Embryonic facial prominence (tissue), 1 donor: ENCODE data around the gene ERCC5.

Experiments used
- DNase-seq: peaks from one replicate; pipeline ENCODE4 v3.0.0-alpha.2; 2016; ENCODE audit errors: extremely low spot score

Gene ERCC5

GRCh38 chr13:102845630-102846260, at the start of gene ERCC5:
TSS of gene ERCC5 (plus strand) at chr13:102846032. CDS start at chr13:102846267, 235 bp downstream.
- DNase-seq = peak; percentile 87

- DNase-seq = peak; percentile 77
Observed at GRCh38 chr13:102798581-102799425, 47.0 kb upstream of the ERCC5 start, which contains the start of the genes BIVM and POGLUT2. TSS of gene BIVM (plus strand) at chr13:102799119. CDS start at chr13:102807268, 8,149 bp downstream. TSS of gene POGLUT2 (minus strand) at chr13:102798976. CDS start at chr13:102798670, 306 bp downstream.

- no peak for DNase-seq
Observed at GRCh38 chr13:102799426-102800144, 46.2 kb upstream of the ERCC5 start.

- DNase-seq = peak; percentile 10
Observed at GRCh38 chr13:102800145-102801041, 45.4 kb upstream of the ERCC5 start.

GRCh38 chr13:102805680-102806079, 40.2 kb upstream of the ERCC5 start:
- no peak for DNase-seq

- no peak for DNase-seq
Observed at GRCh38 chr13:102807699-102808098, 38.1 kb upstream of the ERCC5 start.

- DNase-seq = no peak
Observed at GRCh38 chr13:102812611-102813287, 33.1 kb upstream of the ERCC5 start.

GRCh38 chr13:102814025-102814607, 31.7 kb upstream of the ERCC5 start:
- DNase-seq = no peak

GRCh38 chr13:102814793-102815192, 31.0 kb upstream of the ERCC5 start:
- no peak for DNase-seq

- no peak for DNase-seq
Observed at GRCh38 chr13:102815788-102816187, 30.0 kb upstream of the ERCC5 start.

- no peak for DNase-seq
Observed at GRCh38 chr13:102816708-102817107, 29.1 kb upstream of the ERCC5 start.

- DNase-seq = no peak
Observed at GRCh38 chr13:102817241-102817640, 28.6 kb upstream of the ERCC5 start.

GRCh38 chr13:102817907-102818306, 27.9 kb upstream of the ERCC5 start:
- no peak for DNase-seq

- no peak for DNase-seq
Observed at GRCh38 chr13:102825400-102825799, 20.4 kb upstream of the ERCC5 start.

GRCh38 chr13:102825921-102826706, 19.7 kb upstream of the ERCC5 start:
- DNase-seq = no peak

- no peak for DNase-seq
Observed at GRCh38 chr13:102830646-102831045, 15.2 kb upstream of the ERCC5 start.

- DNase-seq = no peak
Observed at GRCh38 chr13:102836471-102836870, 9.4 kb upstream of the ERCC5 start.

- DNase-seq = no peak
Observed at GRCh38 chr13:102838273-102838672, 7.6 kb upstream of the ERCC5 start.

GRCh38 chr13:102838982-102839381, 6.8 kb upstream of the ERCC5 start:
- DNase-seq = no peak
